ENCODE data around the gene DGUOK. TPM values are rescaled to one million over a fixed set of nuclear protein-coding genes. Genes with fewer than 3 reads are reported as not detected.

DGUOK gene
- total RNA-seq, 1 experiment from 2014 or later = 78.5 TPM

DNA sequence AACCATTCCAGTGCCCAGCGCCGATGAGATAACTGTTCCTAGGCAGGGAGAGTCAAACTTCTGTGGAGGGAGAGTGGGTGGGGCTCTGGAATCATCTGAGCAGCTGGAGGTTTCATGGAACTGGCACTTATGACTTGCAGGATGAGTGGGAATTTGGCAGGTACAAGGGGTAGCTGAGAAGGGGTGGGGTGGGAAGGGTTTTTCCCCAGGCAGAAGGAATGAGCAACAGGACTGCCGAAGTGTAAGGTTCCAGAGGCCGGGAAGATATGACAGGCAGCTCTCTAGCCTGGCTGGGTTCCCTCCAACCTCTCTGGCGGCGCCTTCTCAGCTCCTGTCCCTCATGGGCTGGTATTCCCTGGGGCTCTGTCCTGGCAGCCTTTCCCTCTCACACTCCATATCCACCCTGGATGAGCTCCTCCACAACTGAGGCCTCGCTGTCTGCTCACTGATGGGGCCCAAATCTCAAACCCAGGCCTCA lies 55.5 kb downstream of the DGUOK start:
- Histone ChIP-seq H3K27ac (ENCODE audit: low read length) (peak overlapping the region; percentile 77), H3K9me3 (ENCODE audit: control insufficient read depth, insufficient read depth, low read depth, low read length) (no peaks in the 10 kb centered on the region), H3K4me3 (ENCODE audit: low read depth in 2 of 2, low read length in 2 of 2) (peak overlapping the region; percentile 57 to 80), H3K36me3 (ENCODE audit: control insufficient read depth, insufficient read depth, low read length) (no peaks in the 10 kb centered on the region; the same call in 1 of the 2 replicates), H3K4me1 (ENCODE audit: control insufficient read depth, insufficient read depth, low read length) (peaks cover 49% of the 10 kb centered on the region), H3K27me3 (ENCODE audit: control insufficient read depth, insufficient read depth, low read length) (no peaks in the 10 kb centered on the region)
- in situ Hi-C loops (cut with HindIII; ENCODE audit: low pct_unique_long_range_greater_than_20kb, low sequenced_read_pairs) = no loop called here
- intact Hi-C loops (cut with micrococcal nuclease; ENCODE audit: unreplicated experiment) = no loop called here
- peak; percentile 39 for ATAC-seq
- DNase-seq (ENCODE audit: low read depth, low spot score) = no peak
- CTCF ChIA-PET = no interaction called here
- no peak for TF ChIP-seq SIN3A (IDR thresholded peaks at IDR 0.05; ENCODE audit: borderline replicate concordance, insufficient read depth, low read depth, low read length)
- TF ChIP-seq POLR2AphosphoS5 (IDR thresholded peaks at IDR 0.05; ENCODE audit: low read depth, low read length) = no peak
- TF ChIP-seq, protein P1, sequence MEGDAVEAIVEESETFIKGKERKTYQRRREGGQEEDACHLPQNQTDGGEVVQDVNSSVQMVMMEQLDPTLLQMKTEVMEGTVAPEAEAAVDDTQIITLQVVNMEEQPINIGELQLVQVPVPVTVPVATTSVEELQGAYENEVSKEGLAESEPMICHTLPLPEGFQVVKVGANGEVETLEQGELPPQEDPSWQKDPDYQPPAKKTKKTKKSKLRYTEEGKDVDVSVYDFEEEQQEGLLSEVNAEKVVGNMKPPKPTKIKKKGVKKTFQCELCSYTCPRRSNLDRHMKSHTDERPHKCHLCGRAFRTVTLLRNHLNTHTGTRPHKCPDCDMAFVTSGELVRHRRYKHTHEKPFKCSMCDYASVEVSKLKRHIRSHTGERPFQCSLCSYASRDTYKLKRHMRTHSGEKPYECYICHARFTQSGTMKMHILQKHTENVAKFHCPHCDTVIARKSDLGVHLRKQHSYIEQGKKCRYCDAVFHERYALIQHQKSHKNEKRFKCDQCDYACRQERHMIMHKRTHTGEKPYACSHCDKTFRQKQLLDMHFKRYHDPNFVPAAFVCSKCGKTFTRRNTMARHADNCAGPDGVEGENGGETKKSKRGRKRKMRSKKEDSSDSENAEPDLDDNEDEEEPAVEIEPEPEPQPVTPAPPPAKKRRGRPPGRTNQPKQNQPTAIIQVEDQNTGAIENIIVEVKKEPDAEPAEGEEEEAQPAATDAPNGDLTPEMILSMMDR (IDR thresholded peaks at IDR 0.05) = no peak
- no peak for TF ChIP-seq TCF7L2 (IDR thresholded peaks at IDR 0.05; ENCODE audit: low read depth, low read length)
- no TSS peak for BruUV-seq (replicated peaks)
- POLR2A ChIA-PET = no interaction called here

DNA sequence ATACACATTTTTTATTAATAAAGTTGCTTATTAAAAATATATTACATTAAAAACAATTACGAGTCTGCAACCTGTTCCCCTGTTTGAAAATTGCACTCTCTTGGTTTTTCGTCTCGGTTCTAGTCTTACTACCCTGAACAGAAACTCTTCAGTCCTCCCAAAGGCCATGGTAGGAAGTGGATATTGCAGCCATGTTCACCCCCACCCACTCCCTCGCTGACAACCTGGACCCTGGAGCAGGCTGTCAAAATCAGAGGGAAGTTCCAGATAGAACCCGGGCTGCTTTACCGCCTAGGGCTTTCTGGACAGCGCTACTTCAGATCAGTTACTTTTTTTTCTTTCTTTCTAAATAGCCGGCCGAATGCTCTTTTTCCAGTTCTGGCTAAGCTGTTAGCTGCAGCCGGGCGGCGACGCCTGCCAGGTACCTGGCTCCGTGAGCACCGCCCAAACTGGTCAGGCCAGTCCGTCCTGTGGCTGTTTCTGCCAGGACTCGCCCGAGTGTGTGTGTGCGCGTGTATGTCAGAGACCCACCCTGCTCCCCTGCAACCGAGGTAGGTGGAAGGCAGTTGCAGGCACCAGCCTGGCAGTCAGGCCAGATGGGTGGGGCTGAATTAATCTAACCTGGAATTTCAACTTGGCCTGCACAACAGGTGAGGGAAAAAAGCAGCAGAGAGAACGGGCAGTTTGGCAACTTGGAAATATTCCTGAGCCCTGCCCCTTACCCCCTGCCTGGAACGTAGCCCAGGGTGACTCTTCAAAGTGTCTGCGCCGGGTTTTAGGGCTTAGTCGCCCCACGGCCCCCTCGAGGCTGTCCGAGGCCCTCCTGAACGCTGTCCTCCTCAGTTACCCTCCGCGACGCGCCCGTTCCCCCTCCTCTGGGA lies 56.9 kb downstream of the DGUOK start:
- in situ Hi-C loops (cut with HindIII; ENCODE audit: low pct_unique_long_range_greater_than_20kb, low sequenced_read_pairs) (no loop called here), intact Hi-C loops (cut with micrococcal nuclease; ENCODE audit: unreplicated experiment) (no loop called here)
- no peaks in the 10 kb centered on the region for H3K9me3 ChIP-seq (ENCODE audit: control insufficient read depth, insufficient read depth, low read depth, low read length)
- no TSS peak for BruUV-seq (replicated peaks)
- ChIA-PET POLR2A (no interaction called here), CTCF (interaction anchor here (0.6 kb wide), 1 partner anchor 130 kb away, joined by 4 read pairs; no protein-coding TSS in a partner anchor)
- peak overlapping the region; percentile 75 for H3K27ac ChIP-seq (ENCODE audit: low read length)
- peaks cover 61% of the 10 kb centered on the region for H3K4me1 ChIP-seq (ENCODE audit: control insufficient read depth, insufficient read depth, low read length)
- H3K36me3 ChIP-seq (ENCODE audit: control insufficient read depth, insufficient read depth, low read length) = no peaks in the 10 kb centered on the region; the same call in 1 of the 2 replicates
- ATAC-seq (no peak), DNase-seq (ENCODE audit: low read depth, low spot score) (no peak)
- H3K4me3 ChIP-seq (ENCODE audit: low read depth in 2 of 2, low read length in 2 of 2) = peak overlapping the region; percentile 49 to 60
- TF ChIP-seq, protein P2, sequence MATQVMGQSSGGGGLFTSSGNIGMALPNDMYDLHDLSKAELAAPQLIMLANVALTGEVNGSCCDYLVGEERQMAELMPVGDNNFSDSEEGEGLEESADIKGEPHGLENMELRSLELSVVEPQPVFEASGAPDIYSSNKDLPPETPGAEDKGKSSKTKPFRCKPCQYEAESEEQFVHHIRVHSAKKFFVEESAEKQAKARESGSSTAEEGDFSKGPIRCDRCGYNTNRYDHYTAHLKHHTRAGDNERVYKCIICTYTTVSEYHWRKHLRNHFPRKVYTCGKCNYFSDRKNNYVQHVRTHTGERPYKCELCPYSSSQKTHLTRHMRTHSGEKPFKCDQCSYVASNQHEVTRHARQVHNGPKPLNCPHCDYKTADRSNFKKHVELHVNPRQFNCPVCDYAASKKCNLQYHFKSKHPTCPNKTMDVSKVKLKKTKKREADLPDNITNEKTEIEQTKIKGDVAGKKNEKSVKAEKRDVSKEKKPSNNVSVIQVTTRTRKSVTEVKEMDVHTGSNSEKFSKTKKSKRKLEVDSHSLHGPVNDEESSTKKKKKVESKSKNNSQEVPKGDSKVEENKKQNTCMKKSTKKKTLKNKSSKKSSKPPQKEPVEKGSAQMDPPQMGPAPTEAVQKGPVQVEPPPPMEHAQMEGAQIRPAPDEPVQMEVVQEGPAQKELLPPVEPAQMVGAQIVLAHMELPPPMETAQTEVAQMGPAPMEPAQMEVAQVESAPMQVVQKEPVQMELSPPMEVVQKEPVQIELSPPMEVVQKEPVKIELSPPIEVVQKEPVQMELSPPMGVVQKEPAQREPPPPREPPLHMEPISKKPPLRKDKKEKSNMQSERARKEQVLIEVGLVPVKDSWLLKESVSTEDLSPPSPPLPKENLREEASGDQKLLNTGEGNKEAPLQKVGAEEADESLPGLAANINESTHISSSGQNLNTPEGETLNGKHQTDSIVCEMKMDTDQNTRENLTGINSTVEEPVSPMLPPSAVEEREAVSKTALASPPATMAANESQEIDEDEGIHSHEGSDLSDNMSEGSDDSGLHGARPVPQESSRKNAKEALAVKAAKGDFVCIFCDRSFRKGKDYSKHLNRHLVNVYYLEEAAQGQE (IDR thresholded peaks at IDR 0.05; ENCODE audit: insufficient read depth in 1 of 2, low read depth in 2 of 2, low read length in 1 of 2) = no peak
- TF ChIP-seq TCF7L2 (IDR thresholded peaks at IDR 0.05; ENCODE audit: low read depth, low read length) (no peak), POLR2AphosphoS5 (IDR thresholded peaks at IDR 0.05; ENCODE audit: low read depth, low read length) (no peak)
- no peaks in the 10 kb centered on the region for H3K27me3 ChIP-seq (ENCODE audit: control insufficient read depth, insufficient read depth, low read length)
